ENCODE results near the gene TDRD12.
"Not testable (repeated sequence)": the region's sequence is repeated elsewhere in the genome, so short reads cannot be mapped to it uniquely, and the experiment has no call there.

Gene TDRD12

GRCh38 chr19:32812571-32812970, 93.0 kb downstream of the TDRD12 start:
- DNase-seq: no peak

DNA sequence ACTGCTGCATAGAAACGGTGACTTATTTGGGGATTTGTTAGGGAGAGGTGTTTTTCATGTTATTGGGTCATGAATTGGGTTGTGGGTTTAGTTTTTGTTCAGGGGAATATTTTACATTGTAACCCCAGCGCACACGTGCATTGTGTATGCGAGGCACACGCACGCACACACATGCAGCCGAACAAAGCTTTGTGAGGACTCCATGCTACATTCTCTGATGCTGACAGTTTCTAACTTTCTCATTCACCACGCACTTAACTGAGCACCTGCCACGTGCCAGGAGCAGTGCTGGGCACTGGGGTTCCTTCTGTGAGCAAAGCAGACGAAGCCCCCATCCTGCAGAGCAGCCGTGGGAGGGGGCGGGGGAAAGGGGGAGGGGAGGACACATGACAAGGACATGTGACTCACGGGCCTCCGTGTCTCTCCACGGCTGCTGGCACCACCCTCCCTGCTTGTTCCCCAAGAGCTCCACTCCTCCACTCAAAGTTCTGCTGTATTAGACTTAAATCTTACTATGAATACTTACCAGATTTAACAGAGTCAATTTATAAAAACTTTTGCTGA, 94.4 kb downstream of the TDRD12 start:
- DNase-seq: no peak

- DNase-seq: no peak
Measured at GRCh38 chr19:32814624-32815023, 95.1 kb downstream of the TDRD12 start.

DNA sequence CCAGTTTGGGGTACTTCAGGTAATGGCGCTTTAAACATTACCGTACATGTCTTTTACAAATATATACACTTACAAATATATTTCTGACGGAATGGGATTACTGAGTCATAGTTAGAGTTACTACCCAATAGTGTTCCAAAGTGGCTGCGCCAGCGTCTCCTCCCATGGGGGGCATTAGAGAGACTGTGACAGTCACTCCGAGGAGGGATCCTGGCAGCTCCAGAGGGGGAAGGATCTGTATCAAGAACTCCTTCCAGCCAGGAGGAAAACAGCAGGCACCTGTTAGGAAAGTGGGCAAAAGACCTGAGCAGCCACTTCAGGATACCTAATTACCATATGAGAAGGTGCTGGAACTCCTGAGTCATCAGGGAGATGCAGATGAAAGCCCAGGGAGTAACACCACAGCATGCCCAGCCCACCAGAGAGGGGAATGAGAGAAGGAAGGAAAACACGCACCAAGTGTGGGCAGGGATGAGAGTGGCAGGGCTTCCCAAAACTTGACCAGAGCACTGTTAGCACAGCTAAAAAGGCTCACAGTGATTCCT, 97.1 kb downstream of the TDRD12 start:
- peak; percentile 48 for DNase-seq

- peak; percentile 59 for DNase-seq
Measured at GRCh38 chr19:32817569-32818476, 98.3 kb downstream of the TDRD12 start.

GRCh38 chr19:32818536-32818935, 99.0 kb downstream of the TDRD12 start:
- DNase-seq: no peak

DNA sequence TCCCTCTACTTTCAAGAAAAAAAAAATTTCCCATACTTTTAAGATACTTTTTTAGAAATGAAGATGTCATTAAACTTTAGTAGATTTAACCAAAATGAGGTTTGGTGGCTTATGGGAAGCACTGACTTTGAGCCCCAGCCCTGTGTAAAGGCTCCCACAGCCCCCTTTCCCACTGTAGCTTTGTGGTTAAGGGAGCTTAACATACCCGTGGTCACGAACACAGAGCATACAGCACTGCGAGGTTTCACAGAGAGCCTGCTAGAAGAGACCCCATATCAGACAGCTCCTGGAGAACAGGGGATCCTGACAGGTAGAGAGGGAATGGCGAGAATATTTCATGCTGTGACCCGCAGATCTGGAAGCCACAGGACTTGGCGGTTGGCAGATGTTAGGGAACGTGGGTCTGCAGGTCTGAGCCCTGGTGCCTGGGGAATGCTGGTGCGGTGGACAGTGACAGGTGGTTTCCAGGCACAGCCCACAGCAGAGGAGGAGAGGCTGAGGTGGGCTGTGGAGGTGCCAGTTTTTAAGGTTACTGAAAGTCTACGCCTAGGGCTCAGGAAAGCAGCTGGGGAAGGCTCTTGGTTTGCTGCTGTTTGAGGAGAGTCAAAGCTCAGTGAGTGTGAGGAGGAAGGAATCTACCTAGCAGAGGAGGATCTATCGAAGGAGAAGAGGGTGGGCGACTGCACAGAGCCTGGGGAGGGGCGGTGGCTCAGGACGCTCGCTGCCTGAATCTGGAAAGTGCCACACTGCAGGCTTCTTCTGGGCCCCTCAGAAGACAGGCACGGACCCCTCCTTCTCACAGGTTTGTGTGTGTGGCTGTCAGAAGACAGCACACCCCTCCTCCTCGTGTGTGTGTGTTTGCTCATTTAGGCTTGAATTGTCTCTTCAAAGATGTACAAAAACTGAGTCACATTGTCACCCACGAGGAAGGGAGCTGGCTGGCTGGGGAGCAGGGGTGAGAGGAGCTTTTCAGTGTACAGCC, 100.1 kb downstream of the TDRD12 start:
- no peak for DNase-seq

GRCh38 chr19:32822916-32823746, 103.6 kb downstream of the TDRD12 start:
- no peak for DNase-seq

DNA sequence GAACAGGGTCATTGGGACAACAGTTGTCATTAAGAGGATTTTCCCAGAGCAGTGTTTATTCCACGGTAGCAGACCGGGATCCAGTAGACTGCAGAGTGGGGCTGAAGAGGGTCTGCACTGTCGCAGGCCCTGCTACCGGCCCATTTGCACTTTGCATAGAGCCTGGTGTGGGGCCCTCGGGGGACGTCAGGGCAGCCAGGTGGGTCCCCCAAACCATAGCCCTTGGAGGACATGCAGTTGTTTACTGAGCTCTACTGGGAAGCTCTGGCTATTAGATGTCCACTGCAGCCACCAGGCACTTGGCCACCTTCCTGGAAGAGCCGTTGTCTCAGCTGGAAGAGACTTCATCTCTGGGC, 104.2 kb downstream of the TDRD12 start:
- no peak for DNase-seq

- DNase-seq: no peak
Measured at GRCh38 chr19:32824191-32824751, 104.7 kb downstream of the TDRD12 start.

- DNase-seq: peak; percentile 82
Measured at GRCh38 chr19:32824916-32825608, 105.5 kb downstream of the TDRD12 start.

GRCh38 chr19:32828139-32828538, 108.6 kb downstream of the TDRD12 start:
- DNase-seq: no peak

DNA sequence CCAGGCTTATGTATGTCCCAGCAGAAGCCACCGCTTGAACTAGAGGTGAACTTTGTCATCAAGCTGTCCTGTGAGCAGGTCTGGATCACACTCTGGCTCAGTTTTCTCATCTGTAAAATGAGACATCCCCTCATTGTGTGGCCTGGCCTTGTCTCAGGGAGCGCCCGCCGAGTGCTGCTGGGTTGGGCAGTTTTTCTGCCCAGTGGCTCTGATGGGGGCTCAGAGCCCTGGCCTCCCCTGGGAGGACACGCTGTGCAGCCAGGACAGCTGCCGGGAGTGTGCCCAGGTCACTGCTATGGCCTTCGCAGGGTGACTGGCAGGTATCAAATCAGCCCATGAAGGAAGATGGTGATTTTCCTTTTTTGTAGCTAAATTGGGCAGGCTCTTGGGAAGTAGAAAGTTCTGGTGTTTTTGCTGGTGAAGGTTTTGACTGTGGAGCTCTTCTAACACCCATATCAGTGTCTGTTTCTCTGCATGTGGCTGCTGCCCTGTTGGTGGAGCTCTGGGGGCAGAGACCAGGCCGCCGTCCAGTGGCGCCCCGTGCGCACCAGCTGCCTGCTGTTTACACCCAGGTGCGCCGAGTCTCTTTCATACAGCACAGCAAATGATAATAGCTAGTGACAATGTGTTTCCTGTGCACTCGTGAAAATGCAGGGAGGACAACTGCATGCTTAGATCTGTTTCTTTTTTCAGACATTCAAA, 109.2 kb downstream of the TDRD12 start:
- peak; percentile 29 for DNase-seq

- no peak for DNase-seq
Measured at GRCh38 chr19:32829345-32829896, 109.9 kb downstream of the TDRD12 start.

DNA sequence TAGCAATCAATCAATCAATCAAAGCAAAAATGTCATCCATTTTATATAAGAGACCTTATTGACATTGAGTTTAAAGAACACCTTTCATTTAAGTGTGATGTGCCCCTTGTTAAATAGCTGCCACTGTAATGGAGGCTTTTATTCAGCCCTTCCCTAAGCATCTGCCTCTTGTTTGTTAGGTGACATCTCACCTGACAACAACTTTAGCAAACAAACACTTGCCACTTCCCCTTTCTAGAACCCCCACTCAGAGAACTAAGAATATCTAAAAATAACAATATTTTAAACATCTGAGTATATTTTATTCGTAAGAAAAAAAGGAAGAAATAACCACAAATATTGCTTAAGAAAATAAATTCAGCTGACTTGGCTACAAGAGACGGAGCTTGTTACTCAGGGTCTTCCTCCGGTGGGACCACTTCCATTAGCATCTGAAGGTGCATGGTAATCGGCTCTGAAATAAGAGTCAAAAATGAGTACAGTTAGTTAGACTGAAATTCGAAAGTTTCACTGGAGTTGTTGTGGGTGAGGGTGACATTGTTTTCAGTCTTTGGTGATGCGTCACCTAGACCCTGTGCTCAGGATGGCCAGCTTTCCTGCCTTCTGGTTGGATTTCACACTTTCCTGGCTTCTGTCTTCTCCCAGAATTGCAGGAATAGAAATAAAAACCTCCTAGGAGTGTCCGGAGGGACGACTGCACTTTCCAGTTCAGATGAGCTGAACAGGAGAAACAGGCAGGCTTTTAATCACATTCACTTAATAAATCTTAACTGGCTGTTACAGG, 110.9 kb downstream of the TDRD12 start:
- DNase-seq: no peak

GRCh38 chr19:32831611-32832010, 112.0 kb downstream of the TDRD12 start:
- DNase-seq: no peak

GRCh38 chr19:32832094-32832493, 112.5 kb downstream of the TDRD12 start:
- DNase-seq: not testable (repeated sequence)

DNA sequence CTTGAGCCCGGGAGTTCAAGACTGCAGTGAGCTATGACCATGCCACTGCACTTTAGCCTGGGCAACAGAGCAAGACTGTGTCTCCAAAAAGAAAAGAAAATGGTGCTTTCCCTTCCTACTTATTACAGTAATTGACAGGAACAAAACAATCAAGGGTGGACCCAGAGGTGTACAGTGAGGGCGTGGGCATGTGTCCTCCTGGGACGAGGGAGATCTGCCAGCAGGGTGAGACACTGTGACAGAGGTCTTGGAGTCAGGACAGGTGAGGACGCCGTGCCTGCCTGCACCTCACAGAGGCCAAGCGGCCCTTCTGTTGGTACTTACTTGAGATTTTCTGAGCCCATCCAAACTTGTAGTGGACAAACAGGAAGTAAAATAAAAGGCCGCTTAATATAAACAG, 113.3 kb downstream of the TDRD12 start:
- not testable (repeated sequence) for DNase-seq

- DNase-seq: not testable (repeated sequence)
Measured at GRCh38 chr19:32833388-32833787, 113.8 kb downstream of the TDRD12 start.

Data from NCI-H345 (cell line).